ENCODE data around the gene PTPRD.

DNA sequence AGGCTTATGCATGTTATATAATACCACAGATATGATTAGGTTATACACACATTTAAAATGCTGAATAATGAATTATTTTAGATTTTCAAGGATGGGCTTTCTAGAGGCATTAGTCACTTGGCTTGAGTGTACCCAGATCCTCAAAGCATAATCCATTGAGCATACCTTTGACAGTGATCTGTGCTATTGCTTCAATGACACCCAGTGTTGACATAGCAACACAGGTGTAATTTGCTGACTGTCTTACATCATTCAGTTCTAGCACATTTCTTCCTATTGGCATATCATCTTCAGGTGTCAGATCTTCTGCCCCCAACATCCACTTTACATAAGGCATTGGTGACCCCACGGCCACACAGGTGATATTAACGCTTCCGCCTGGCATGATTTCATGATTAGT is 2091.7 kb downstream of the PTPRD start:
- TF ChIP-seq, protein P1, sequence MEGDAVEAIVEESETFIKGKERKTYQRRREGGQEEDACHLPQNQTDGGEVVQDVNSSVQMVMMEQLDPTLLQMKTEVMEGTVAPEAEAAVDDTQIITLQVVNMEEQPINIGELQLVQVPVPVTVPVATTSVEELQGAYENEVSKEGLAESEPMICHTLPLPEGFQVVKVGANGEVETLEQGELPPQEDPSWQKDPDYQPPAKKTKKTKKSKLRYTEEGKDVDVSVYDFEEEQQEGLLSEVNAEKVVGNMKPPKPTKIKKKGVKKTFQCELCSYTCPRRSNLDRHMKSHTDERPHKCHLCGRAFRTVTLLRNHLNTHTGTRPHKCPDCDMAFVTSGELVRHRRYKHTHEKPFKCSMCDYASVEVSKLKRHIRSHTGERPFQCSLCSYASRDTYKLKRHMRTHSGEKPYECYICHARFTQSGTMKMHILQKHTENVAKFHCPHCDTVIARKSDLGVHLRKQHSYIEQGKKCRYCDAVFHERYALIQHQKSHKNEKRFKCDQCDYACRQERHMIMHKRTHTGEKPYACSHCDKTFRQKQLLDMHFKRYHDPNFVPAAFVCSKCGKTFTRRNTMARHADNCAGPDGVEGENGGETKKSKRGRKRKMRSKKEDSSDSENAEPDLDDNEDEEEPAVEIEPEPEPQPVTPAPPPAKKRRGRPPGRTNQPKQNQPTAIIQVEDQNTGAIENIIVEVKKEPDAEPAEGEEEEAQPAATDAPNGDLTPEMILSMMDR (IDR thresholded peaks at IDR 0.05) = no peak
- TF ChIP-seq POLR2A (IDR thresholded peaks at IDR 0.05) = no peak
